ENCODE results near the gene TRIO. TPM values are rescaled to one million over a fixed set of nuclear protein-coding genes. Genes with fewer than 3 reads are reported as not detected.
"Not testable (repeated sequence)": the region's sequence is repeated elsewhere in the genome, so short reads cannot be mapped to it uniquely, and the experiment has no call there.

The TRIO gene
- total RNA-seq, 1 donor from 2014 or later, result 89.8 TPM

DNA sequence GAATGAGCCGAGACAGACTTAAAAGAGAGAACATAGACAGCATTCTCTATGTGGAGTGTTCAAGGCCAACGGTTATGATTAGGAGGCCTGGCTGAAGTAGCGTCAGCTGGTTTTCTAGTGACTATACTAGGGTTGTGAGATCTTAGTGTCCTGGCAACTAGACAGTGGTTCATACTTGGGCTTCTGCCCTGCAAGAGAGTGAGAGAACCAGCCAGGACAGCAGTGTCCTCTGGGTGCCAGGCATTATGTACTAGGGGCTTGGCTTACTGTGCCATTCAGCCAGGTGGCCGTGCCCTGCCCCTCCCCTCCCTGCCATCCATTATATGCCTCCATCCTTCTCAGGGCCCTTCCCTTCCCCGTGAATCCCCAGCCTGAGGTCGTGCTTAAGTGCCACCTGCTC lies 56.8 kb downstream of the TRIO start:
- intact Hi-C loops (cut with DNase I), result loop anchor here (2.0 to 5.0 kb wide), 2 partner anchors 55 to 67 kb away; no protein-coding TSS in a partner anchor

DNA sequence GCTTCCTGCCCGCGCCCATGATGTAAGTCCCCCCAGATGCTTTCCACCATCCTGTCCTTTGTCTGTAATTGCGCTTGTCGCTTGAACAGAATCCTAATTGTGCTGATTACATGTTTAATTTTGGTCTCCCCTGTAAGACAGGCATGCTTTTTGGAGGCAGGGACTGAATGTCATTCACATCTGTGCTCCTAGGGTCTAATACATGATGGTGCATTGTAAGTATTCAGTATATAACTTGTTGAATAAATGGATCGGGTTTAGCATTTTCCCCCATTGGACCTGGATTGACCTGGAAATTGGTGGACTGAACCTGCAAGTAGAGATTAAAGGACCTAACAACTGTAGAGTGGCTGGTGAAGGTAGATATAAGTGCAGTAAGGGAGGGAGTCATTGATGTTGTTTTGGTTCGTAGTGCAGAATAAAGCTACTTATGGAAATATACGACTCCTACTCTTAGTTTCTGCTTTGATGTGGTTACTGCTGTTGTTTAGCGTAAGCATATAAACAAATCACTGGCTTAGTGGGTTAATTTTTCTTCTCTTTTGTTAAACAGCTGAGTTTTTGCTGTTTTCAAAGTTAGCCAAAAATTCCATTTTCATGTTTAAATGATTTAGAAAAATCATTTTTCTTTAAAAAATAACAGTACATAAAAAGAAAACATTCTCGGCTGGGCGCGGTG lies 57.3 kb downstream of the TRIO start:
- DNase-seq (ENCODE audit: low spot score), result no peak
- intact Hi-C loops (cut with DNase I), result loop anchor here (5.0 kb wide), 1 partner anchor 67 kb away; no protein-coding TSS in a partner anchor

More for the DNA sequence above, 56.8 kb downstream of the TRIO start:
- no peak for DNase-seq (ENCODE audit: low spot score)

DNA sequence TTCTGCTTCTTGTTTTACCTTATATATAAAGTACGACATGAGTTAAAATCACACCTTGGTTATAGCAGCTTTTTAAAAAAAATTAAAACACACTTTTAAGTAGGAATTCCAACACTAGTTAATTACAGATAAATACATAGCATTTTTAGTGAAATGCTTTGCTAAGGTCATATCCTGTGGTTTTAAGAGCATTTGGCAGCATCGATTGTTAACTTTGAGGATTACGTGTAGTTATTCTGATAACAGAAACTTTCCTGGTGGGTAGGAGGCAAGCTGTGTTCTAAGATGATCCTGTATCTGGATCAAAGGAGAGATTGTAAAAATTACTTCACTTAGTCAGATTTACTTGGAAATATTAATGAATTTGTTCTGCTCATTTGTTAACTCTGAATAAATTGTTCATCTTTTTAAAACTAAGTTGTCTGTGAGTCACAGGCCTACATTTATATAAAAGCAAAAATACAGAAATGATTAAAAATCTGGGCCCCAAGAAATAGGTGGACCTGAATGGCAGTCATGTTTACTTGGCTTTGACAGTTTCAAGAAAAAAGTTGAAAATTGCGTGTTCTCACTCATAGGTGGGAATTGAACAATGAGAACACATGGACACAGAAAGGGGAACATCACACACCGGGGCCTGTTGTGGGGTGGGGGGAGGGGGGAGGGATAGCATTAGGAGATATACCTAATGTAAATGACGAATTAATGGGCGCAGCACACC lies 58.3 kb downstream of the TRIO start:
- DNase-seq (ENCODE audit: low spot score), result no peak
- intact Hi-C loops (cut with DNase I), result loop anchor here (5.0 kb wide), 1 partner anchor 66 kb away; no protein-coding TSS in a partner anchor

DNA sequence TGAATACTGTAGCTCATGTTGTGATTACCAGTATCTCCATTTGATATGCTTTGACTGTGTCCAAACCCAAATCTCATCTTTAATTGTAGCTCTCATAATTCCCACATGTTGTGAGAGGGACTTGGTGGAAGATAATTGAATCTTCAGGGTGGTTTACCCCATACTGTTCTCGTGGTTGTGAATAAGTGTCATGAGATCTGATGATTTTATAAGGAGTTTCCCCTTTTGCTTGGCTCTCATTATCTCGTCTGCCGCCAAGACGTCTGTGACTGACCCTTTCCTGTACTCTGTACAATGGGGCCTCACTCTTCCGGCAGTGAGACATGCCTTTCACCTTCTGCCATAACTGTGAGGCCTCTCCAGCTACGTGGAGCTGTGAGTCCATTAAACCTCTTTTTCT lies 59.3 kb downstream of the TRIO start:
- no peak for DNase-seq (ENCODE audit: low spot score)
- intact Hi-C loops (cut with DNase I), result loop anchor here (5.0 kb wide), 1 partner anchor 65 kb away; no protein-coding TSS in a partner anchor

DNA sequence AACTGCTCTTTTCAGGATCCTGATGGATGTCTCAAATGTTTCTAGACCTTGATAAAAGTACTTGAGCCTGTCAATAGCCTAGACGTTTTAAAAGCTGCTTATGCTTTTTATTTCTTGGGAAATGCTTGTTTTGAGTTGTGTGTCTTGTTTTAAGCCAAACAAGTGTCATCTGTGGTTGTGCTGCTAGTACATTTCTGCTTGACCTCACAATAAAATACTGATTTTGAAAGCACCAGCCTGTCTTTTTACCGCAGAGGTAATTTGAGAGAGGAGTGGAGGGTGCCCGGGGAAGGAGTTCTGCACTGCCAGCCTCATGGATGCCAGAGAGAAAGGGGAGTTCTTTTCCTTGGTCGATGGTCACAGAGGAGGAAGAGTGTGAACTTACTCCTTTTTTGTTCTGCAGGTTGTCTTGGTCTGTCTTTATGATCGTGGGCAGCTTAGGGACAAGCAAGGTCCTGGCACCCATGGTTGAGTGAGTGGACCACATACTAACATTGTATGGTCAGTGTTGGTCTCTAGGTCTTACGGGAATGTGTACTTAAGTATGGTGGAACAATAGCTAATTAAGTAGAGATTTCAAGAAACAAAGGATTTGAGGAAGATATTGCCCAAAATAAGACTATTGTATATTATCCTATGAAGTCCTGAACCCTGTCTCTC lies 61.0 kb downstream of the TRIO start:
- intact Hi-C loops (cut with DNase I), result loop anchor here (5.0 kb wide), 1 partner anchor 63 kb away; no protein-coding TSS in a partner anchor

DNA sequence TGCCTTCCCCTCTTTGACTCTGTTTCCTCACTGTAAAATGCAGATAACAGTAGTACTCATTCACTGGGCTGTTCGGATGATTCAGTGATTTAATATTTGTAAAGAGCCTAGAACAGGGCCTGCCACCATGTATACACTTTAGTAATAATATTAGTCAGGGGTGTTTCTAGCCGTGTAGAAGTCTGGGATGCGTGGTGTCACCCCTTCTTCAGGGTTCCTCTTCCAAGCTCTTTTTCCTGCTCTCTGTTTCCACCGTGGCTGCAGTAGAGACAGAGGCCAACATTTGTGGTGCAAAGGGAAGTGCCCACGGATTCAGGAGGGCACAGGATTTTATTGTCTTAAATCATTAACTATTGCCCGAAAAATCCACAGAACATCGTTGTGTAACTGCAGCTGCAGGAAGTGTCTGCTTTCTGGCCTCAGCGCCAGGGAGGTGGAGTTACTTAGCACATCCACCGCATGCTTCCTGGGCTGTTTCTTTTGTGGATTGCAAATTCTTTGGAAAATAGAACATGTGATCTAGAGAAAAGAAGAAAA lies 61.7 kb downstream of the TRIO start:
- intact Hi-C loops (cut with DNase I), result loop anchor here (5.0 kb wide), 1 partner anchor 62 kb away; no protein-coding TSS in a partner anchor
- no peak for DNase-seq (ENCODE audit: low spot score)

More for the DNA sequence above, 61.0 kb downstream of the TRIO start:
- no peak for DNase-seq (ENCODE audit: low spot score)

DNA sequence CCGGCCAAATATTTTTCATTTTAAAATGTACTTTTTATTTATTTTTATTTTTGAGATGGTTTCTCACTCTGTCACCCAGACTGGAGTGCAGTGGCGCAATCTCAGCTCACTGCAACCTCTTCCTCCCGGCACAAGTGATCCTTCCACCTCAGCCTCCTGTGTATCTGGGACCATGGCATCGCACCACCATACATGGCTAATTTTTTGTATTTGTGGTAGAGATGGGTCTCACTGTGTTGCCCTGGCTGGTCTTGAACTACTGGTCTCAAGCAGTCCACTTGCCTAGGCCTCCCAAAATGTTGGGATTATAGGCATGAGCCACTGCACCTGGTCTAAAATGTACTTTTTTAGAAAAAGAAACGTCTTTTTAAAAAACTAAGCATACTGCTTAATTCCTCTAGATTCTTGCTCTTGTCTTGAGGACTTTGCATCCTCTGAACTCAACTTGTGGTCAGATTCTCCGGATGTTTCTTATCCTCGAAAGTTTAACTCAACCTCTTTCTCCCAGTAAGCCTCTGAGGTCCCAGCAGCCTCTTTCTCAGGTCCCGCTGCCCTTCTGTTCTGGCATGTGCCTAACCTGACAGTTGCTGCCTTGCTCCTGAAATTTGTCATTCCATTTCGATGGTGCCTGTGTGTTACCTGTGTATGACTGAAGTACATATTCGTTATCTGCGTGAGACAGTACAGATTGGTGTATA lies 63.0 kb downstream of the TRIO start:
- DNase-seq (ENCODE audit: low spot score), result no peak
- intact Hi-C loops (cut with DNase I), result no loop called here

DNA sequence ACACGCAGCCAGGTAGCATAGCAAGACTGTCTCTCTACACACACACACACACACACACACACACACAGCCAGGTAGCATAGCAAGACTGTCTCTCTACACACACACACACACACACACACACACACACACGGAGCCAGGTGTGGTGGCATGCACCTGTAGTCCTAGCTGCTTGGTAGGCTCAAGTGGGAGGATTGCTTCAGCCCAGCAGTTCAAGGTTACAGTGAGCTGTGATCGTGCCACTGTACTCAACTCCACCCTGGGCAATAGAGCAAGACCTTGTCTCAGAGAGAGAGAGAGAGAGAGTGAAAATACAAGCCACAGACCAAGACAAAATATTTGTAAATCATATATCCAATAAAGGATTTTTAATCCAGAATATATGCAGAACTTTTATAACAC lies 64.3 kb downstream of the TRIO start:
- DNase-seq (ENCODE audit: low spot score); intact Hi-C loops (cut with DNase I): not testable (repeated sequence)

DNA sequence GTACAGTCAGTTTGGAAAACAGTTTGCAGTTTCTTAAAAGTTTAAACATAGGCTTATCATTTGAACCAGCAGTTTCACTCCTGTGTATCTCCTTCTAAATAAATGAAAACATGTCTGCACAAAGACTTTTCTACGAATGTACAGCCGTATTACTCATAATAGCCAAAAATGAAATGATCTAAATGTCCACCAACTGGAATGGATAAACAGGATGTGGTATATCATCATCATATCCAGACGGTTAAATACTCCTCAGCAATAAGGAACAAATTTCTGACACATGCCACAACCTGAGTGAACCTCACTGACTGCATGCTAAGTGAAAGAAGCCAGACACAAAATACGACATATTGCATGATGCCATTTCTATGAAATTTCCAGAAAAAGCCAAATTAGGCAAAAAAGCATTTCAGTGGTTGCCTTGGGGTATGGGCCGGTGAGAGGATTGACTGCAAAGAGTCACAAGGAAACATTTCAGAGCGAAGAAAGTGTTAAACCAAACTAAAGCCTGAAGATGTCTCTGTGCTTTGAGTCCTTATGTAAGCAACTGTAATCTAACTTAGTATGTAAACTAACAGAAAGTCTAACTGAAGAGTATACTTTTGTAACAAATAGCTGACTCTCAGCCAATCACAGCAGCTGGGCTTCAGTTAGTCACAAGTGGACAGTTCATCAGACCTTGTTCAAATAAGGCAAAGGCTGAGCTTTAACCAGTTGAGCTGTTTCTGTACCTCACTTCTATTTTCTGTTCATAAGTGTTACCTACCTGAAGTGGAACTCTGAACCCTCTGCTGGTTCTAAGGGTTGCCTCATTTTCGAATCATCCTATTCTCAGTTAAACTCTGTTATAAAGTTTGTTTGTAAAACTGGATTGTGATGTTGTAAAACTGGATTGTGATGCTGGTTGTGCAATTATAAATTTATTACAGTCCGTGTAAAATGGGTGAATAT lies 65.2 kb downstream of the TRIO start:
- DNase-seq (ENCODE audit: low spot score), result no peak
- intact Hi-C loops (cut with DNase I), result no loop called here

DNA sequence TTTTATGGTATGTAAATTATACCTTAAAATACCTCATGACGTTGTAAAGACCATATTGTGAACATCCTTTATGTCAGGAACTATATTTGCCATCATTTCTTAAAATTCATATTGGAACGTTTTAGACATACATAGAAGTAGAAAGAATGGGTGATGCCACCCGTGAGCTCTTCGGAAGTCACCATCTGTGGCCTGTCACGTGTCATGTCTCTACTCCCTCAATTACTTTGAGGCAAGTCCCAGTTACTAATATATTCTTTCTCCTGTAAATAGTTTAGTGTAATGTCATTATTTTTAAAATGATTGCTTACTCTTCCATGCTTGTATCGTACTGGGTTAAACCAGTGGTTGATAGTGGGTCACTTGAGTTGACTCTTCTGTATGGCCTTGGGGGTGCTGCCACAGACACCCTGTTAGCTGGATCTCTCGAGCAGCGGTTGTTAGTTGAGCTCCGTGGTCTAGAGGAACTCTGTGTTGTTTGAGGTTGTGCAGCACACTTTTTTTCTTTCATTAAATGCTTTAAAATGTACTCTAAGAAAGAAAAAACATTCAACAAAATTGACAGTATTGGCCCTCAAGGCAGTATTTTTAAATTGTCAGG lies 66.2 kb downstream of the TRIO start:
- intact Hi-C loops (cut with DNase I), result no loop called here
- no peak for DNase-seq (ENCODE audit: low spot score)

DNA sequence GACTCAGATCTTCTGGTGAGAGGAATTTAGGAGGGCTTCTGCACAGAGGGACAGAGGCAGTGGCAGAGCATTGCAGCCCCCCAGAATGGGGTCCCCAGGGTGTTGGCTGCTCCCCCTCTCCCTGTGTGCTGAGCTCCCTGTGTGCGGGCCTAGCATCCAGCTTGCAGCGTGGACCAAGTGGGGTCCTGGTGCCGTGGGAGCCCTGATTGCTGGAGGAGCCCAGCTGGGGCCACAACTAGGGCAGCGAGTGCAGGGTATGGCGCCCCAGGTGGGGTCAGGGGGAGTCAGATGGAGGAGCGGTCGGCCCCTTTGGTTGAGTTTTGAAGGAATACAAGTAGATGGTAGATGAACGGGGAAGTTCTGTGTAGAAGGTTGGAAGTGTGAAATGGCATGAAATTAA lies 66.7 kb downstream of the TRIO start:
- no peak for DNase-seq (ENCODE audit: low spot score)
- intact Hi-C loops (cut with DNase I), result no loop called here

DNA sequence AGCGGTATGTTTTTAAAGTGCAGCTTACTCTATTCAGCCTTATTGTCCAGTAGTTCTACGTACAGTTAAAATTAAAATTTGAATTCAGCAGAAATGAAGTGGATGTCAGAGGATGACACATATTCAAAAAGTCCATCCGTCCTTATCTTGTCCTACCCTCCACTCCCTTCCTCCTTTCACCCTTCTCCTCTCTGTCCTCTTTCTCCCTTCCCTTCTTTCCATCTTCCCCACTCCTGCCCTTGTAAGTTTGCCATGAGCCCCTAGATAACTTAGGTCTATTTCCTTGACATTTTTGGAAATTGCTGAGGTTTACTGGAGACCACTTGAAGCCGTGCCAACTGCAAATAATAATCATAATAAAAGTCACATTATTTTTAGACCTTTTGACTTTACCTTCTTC lies 67.6 kb downstream of the TRIO start:
- intact Hi-C loops (cut with DNase I), result no loop called here
- DNase-seq (ENCODE audit: low spot score), result no peak

DNA sequence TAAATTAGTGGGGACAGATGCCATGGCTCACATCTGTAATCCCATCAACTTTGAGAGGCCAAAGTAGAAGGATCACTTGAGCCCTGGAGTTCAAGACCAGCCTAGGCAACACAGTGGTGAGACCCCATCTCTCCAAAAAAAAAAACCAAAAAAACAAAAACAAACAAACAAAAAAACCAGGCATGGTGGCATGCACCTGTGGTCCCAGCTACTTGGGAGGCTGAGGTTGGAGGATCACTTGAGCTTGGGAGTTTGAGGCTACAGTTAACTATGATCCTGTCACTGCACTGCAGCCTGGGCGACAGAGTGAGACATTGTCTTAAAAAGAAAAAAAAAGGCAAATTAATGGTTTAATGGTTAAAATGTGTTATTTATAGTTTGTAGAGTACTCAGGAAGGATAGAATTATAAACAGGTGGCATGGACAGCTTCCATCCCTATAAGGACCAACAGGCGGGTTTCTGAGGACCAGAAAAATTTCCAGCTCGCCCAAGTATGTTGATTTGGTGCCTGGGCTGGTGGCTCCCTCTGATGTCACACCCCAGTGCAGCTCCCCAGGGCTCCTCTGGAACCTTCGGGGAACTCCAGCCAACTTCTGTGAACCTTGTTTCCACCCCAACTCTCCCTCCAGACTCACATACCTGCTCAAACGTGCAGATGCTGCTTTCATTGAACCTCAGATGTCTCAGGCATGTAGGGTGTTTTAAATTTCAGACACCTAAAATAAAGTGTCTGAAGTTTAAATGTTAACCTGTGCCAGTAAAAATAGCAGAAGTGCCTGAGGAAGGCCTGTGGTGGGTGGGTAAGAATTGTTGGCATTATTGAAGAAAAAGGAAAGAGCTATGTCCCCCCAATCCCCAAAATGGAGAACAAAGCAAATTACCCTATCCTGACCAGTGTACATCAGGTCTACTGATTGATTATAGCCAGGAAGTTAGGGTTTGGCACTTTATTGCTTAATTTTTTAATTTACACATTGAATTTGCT lies 69.0 kb downstream of the TRIO start:
- intact Hi-C loops (cut with DNase I), result no loop called here
- DNase-seq (ENCODE audit: low spot score), result no peak

DNA sequence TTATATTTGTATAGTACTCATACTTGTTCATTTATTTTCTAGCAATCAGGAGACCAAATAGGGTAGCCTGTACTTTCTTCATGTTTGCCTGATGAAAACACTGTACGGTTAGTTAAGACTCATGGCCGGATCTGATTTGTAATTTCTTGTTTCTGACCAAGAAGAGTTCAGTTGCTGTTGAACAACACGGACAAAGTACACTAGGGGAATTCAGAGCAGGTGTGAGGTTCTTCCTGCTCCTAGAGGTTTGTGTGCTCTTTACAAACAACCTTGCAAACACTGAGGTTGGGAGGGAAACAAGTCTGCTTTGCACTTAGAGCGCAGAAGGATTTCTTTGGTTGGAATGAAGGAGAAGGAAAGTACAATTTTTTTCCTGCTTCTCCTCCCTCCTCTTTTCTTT lies 69.7 kb downstream of the TRIO start:
- intact Hi-C loops (cut with DNase I), result no loop called here
- no peak for DNase-seq (ENCODE audit: low spot score)

DNA sequence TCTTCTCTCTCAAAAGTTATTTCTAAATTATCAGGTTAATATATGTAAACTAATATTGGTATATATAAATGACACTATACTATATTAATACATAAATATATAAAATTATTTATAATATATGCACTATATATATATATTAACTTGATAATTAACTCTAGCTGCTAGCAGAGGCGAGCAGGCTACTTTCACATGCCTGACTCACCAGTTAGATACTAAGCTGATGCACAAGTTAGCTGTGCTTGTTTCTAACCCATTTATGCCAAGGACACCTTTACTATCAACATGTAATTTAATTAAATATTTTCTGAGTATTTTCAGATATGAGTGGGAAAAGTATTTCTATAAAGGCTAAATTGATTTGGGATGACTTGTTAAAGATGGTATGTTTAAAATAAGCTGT lies 70.1 kb downstream of the TRIO start:
- intact Hi-C loops (cut with DNase I), result no loop called here

DNA sequence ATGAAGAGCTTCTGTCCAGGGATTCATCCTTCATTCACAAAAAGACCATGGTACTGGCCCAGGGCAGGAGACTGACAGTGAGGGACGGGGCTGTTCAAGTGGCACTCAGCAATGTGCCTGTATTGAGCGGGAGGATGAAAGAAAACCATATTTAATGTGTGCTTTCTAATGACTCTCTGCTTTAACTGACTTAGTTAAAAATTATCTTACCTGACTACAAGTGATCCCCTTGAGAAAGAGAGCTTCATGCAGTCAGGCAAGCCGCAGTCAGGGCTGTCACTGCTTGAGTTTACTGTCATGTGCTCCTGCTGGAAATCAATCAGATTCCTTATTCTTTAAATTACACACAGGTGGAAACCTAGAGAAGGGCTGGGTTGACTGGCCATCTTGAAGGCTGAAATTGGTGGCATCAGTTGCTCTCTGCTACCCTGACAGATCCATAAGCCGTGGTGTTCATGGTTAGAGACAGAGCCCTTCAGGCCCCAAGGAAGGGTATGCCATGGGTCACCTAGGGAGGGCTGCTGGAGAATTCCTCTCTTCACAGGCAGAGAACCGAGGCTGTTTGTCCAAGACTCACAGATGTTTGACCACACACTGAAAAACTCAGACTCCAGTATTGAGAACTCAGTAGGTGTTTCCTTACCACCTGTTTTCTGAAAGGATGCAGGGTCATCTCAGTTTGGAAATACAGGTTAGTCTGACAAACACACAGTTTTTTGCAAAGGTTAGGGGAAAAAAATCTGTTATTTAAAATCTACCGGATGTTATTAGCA lies 70.9 kb downstream of the TRIO start:
- intact Hi-C loops (cut with DNase I), result no loop called here
- DNase-seq (ENCODE audit: low spot score), result no peak

More for the DNA sequence above, 70.1 kb downstream of the TRIO start:
- DNase-seq (ENCODE audit: low spot score), result no peak

Measured in cardiac septum (tissue), 1 donor.